TTC549 (cell line): Measurements from ENCODE around the gene CYB5R4.
"Not testable (repeated sequence)": the region's sequence is repeated elsewhere in the genome, so short reads cannot be mapped to it uniquely, and the experiment has no call there.

Experiments used
- FAIRE-seq: peaks from 2 replicates; lab custom pipeline; 2012; peaks lifted over from hg19 to GRCh38; lab: Jason Lieb, UNC

CYB5R4 gene

DNA sequence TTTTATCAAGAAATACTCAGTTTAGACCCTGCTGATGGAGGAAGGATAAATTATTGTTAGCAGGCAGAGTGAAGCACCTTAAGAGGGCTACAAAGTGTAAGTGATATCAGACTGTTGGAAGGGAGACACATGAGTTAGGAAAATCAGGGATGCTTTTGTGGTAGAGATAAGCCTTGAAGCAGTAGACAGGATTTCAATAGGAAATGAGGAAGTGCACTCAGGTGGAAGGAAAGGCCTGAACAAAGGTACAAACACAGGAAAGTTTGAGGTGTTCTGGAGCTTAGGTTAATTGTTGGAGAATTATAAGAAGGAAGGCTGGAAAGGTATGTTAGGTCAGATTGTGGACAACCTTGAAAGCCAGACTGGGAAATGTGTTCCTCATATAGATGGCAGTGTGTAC, 7.6 kb downstream of the CYB5R4 start:
- FAIRE-seq, result no peak

DNA sequence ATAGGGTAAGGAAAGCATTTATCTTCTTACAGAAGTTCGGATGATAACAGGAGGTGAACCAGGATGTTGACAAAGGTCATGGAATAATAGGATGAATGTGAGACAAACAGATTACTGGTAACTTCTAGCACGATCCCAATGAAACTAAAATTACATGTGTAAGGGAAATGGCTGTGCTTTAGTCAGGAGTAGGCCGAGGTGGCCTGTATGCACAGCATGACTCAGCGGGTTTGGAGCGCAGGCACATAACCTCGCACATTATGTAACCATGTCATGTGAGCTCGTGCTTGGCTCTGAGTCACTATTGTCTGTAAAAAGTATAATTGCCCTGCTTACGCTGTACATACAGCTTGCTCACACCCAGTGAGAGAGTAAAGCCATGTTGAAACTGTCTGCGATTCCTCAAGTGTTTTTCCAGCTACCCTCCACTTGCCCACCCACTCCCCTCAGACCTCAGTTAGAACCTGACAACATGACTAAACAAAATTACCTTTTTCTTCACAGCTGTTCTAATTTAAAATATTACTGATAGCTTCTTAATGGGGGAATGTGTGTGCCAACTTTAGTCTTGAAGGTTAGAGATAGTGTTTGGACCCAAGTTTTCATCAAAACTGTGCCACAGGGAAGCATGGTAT, 8.2 kb downstream of the CYB5R4 start:
- FAIRE-seq, result no peak

DNA sequence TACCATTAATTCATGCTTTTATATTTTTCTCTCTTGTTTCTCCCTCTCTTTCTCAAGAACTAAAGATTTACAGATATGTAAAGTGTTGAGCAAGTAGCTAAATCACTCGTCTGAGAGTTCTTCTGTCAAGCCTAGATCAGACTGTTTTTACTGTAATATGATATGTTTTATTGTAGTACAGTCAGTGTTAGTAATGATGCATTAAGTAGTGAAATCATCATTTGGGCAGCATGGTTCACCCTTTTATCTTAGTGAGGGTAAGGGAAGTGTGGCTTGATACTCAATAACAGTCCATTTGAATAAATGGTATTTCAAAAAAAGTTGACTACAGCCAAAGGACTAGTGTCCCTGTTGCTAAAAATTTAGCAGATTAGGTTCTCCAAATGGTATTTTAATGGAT, 9.2 kb downstream of the CYB5R4 start:
- FAIRE-seq, result no peak

DNA sequence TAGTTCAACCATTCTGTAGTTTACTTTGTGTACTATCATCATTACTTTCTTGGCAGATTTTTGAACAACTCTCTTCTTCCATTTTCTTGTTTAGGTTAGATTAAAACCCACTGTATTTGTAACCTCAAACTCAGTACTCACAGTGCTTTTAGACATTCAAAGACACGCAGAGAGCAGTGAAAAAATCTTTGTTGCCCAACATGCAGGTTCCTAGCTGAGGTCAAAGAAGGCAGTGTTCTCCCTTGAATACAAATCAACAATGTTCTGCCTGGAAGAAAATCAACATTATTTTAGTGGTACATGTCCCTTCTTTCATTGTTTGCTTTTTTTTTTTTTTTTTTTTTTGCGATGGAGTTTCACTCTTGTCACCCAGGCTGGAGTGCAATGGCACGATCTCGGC, 11.2 kb downstream of the CYB5R4 start:
- FAIRE-seq, result no peak

DNA sequence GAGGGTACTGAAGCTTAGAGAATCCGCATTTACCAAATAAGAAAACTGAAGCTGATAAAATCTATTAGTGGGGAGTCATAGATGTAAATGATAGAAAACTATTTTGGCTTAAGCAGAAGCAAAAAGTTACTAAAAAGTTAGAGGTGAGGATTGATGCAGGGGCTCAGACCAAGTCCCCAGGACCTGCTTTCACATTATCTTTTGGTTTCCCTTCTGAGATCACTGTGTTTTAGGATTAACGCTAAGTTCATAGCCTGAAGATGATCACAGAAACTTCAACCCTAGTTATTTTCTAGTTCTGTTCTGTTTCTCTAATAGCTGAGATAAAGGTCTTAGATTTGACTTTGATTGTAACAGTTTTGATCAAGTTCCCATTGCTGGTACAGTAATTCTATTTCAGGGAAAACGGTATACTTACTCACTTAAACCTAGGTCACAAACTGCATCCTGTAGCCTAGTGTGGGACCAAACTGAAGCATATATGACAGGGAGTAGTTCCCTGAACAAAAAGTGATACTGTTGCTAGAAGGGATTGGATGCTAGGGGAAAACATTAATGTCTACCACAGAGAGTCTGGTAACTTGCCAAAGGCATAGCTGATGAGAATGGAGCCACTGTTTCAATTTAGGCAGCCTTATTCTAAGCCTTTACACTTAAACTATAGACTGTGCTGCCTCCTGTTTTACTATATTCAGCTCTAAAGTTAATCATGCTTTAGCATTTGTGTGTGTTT, 13.1 kb downstream of the CYB5R4 start:
- no peak for FAIRE-seq

DNA sequence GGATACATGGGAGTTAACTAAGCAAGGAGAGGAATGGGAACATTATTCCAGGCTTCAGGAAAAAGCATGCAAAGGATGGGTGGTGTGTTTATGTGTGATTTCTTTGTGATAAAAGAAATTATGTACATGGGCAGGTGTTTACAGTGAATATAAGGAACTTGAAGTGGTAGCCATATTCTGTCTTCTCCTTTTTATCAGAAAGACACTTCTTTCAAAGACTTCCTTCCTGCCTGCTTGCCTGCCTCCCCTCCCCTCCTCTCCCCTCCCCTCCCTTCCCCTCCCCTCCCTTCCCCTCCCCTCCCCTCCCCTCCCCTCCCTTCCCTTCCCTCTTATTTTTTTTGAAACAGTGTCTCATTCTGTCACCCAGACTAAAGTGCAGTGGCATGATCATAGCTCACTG, 14.4 kb downstream of the CYB5R4 start:
- FAIRE-seq, result no peak

DNA sequence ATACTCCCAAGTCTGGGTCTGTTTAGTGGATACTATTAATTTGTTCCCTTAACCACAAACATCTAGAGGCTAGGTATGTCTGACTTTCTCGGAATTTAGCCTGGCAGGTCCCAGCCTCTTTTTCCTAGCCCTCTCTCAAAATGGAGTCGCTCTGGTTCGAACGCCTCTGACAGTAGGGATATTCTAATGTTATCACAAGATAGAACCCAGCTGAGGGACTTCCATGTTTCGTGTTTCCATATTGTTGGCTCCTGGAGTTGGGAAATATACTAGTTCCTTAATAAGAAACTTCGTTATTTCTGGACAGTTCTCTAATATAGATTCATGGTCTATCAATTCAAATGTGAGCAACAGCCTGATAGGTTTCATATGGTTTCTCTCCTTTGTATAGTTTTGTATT, 16.4 kb downstream of the CYB5R4 start:
- FAIRE-seq, result no peak

DNA sequence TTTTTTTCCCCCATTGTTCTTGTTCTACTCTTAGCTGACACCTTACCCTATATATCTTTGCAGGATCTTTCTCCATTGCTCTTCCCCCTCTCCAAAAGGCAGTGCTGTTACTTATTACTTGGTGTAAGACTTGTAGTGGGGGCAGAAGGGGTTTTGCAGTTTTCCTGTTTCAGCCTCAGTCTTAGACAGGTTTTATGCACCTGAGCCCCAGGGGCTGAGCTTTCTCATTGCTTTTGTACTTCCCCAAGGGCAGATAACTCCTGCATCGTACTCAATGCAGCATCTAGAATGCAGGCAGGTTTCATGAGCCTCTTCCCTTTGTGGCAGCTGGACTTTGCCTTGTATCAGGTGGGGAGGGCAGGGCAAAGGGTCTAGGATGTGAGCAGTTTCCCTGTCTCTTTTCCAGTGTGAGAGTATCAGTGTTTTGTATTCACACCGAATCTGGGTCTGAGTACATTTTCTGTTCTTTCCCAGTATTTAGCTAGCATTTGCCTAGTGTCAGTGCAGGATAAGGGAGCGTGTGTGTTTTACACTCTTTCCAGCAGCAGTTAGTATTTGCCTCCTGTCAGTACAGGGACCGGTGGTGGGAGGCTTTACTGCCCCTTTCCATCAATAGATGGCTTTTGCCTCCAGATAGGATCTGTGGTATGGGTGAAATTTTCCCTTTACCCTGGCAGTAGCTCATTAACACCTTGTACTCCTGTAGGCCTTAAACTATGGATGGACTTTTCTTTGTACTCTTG, 19.6 kb downstream of the CYB5R4 start:
- no peak for FAIRE-seq

DNA sequence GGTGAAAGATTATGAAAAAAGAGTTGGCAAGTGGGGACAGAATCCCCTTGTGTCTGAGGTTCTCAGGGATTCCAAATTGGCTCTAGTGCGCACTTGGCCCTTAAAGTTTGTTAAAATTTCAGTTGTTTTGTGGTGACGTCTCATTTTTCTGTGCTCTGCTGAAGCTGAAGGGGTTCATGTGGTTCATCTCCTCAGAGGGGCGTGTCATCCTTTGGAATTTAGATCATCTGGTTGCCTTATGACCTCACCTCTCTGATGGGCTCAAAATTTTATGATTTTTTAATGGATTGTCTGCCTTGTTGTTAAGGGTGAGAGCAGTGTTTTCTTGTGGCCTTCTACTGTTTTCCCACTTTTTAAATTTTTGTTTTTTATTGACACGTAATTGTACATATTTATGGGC, 20.3 kb downstream of the CYB5R4 start:
- no peak for FAIRE-seq

DNA sequence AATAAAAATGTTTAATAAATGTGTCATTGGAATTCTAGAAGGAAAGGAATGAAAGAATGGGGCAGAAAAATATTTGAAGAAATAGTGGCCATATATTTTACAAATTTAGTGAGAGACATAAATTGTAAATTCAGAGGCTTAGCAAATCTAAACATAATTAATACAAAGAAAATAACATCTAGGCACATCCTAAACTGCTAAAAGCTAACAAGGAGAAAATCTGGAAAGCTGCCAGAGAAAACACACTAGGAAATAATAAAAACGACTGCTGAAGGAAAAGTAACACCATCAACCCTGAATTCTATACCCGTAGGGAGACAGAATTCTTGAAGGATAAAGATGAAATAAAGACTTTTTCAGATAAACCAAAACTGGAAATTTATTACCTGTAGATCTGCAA, 23.8 kb downstream of the CYB5R4 start:
- no peak for FAIRE-seq

DNA sequence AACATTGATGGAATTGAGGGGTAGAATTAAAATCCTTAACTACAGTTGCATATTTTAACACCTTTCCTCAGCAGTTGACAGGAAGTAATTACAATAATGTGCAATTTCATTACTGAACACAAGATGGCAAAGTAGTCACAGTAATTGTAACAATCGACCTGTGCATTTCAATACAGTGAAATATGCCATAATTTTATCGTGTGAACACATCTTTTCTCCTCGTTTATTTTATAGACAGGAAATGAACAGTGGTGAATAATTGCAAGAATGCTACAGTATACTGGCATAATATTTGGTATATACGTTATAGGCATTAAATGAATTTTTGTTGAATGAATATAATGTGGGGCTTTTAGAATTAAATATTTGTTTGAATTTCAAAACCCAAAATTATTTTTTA, 25.0 kb downstream of the CYB5R4 start:
- FAIRE-seq, result peak; percentile 72

DNA sequence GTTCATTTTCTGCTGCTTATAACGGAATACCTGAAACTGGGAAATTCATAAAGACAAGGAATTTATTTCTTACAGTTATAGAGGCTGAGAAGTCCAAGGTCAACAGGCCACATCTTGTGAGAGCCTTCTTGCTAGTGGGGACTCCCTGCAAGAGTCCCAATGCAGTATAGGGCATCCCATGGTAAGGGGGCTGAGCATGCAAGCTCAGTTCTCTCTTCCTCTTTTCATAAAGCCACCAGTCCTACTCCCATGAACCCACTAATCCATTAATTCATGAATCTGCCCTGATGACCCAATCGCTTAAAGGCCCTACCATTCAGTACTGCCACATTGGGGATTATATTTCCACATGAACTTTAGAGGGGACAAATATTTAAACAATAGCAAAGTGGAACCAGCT, 26.5 kb downstream of the CYB5R4 start:
- FAIRE-seq, result no peak

DNA sequence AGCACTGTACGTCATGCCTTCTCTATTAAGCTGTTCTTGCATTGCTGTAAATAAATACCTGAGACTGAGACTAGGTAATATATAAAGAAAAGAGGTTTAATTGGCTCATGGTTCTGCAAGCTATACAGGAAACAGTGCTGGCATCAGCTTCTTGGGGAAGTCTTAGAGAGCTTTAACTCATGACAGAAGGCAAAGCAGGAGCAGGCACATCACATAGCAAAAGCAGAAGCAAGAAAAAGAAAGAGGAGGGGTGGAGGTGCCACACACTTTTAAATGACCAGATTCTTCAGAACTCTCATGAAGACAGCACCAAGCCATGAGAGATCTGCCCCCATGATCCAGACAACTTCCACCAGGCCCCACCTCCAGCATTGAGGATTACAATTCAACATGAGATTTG, 30.1 kb downstream of the CYB5R4 start:
- no peak for FAIRE-seq

DNA sequence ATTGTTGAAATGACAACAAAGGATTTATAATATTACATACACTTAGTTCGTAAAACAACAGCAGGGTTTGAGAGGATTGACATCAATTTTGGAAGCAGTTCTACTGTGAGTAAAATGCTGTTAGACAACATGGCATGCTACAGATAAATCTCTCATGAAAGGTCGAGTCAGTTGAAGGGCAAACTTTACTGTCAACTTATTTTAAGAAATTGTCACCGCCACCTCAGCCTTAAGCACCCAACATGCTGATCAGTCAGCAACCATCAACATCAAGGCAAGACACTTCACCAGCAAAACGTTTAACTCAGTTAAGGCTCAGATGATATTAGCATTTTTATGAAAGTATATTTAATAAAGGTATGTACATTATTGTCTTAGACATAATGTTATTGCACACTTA, 31.0 kb downstream of the CYB5R4 start:
- FAIRE-seq, result no peak

DNA sequence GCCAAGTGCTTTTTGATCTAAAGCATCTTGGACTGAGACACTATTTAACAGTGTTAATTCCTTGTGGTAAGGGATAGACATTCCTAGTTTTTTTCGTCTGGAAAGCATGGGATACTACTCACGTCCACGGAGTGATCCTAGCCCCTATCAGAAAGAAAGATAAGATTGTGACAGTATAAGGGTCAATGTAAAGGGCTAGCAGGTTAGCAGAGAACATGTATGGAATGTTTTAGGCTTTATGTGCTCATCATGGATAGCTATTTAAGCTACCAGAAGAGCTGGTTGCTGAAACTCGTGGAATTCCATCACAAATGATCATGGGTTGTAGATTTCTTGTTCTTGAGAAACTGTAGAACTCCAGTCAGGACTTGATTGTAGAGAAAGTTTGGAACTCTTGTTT, 32.1 kb downstream of the CYB5R4 start:
- FAIRE-seq, result no peak

DNA sequence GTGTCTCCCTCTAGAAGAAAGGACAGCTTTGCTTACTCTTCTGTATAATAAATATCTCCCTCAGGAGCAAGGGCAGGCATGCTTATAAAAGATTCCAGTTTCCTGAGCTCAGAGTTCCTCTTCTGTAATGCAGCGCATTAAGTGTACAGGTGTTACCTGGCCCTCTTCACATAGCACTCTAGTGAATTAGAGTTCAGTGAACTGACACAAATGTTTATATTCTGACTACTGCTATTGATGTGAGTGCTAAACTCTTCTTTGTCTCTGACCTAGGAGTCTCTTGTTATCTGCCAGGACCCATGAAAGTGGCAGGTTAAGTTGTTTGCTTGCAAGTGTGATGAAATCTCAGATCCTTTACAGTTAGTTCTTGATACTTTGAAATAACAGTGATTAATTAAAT, 33.5 kb downstream of the CYB5R4 start:
- FAIRE-seq, result no peak

DNA sequence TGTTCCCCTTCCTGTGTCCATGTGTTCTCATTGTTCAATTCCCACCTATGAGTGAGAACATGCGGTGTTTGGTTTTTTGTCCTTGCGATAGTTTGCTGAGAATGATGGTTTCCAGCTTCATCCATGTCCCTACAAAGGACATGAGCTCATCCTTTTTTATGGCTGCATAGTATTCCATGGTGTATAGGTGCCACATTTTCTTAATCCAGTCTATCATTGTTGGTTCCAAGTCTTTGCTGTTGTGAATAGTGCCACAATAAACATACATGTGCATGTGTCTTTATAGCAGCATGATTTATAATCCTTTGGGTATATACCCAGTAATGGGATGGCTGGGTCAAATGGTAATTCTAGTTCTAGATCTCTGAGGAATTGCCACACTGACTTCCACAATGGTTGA, 37.6 kb downstream of the CYB5R4 start:
- FAIRE-seq, result not testable (repeated sequence)

DNA sequence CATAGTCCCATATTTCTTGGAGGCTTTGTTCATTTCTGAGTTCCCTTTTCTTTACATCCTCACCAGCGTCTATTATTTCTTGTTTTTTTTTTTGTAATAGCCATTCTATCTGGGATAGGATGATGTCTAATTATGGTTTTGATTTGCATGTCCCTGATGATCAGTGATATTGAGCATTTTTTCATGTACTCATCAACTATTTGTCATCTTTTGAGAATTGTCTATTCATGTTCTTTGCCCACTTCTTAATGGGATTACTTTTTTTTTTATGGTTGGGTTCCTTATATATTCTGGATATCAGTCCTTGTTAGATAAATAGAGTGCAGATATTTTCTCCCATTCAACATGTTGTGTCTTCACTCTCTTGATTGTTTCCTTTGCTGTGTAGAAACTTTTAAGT, 42.1 kb downstream of the CYB5R4 start:
- no peak for FAIRE-seq

DNA sequence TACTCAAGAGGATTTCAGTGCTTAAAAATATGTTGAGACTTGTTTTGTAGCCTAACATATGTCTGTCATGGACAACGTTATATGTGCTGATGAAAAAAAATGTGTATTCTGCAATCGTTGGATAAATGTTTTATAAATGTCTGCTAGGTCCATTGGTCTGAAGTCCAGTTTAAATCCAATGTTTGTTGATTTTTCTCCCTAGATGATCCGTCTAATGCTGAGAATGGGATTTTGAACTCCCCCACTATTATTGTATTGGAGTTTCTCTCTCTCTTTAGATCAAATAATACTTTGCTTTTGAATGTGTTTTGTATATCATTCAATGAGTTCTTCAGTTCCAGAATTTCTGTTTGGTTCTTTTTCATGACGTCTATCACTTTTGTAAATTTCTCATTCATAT, 44.9 kb downstream of the CYB5R4 start:
- FAIRE-seq, result no peak

DNA sequence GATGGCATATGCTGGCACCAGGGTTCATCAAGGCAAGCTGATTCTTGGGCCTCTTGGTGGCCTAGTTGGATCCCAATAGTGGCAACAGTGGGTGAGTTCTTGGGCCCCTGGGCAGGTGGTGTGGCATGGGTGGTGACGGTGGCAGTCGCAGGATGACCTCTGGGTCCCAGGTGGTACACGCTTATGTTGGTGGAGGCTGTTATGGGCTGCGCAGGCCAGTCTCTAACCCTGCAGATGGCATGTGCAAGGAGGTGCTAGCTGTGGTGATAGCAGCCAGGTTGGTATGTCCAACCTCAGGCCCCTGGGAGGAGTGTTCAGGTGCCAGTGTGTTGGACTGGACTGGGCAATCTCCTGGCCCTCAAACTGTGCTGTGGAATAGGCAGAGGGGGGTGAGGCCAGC, 46.2 kb downstream of the CYB5R4 start:
- FAIRE-seq, result no peak

DNA sequence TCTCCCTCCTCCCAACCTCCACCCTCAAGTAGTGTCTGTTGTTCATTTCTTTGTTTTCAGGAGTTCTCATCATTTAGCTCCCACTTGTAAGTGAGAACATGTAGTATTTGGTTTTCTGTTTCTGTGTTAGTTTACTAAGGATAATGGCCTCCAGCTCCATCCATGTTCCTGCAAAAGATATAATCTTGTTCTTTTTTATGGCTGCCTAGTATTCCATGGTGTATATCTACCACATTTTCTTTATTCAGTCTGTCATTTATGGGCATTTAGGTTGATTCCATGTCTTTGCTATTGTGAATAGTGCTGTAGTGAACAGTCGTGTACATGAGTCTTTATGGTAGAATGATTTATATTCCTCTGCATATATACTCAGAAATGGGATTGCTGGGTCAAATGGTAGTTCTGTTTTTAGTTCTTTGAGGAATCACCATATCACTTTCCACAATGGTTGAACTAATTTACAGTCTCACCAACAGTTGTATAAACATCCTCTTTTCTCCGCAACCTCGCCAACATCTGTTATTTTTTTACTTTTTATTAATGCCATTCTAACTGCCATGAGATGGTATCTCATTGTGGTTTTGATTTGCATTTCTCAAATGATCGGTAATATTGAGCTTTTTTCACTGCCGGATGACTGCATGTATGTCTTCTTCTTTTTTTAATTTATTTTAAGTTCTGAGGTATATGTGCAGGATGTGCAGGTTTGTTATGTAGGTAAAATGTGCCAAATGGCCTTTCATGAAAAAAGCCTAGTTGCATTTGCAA, 48.3 kb downstream of the CYB5R4 start:
- FAIRE-seq, result not testable (repeated sequence)

DNA sequence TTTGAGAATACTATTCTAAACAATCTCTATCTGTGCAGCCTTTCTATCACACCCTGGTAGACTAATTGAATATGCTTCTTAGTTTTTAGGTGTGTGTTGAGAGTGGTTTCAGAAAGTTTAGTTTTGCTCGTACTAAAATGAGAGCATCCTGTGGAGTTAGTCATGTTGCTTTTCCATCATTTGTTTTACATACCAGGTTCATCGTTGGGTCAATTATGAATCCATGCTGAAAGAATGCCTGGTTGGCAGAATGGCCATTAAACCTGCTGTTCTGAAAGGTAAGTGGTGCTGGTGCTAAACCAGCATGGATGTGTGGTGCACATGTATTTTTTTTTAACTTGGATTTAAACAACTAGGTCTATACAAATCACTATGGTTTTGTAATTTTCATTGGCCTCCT, 49.3 kb downstream of the CYB5R4 start:
- FAIRE-seq, result no peak

DNA sequence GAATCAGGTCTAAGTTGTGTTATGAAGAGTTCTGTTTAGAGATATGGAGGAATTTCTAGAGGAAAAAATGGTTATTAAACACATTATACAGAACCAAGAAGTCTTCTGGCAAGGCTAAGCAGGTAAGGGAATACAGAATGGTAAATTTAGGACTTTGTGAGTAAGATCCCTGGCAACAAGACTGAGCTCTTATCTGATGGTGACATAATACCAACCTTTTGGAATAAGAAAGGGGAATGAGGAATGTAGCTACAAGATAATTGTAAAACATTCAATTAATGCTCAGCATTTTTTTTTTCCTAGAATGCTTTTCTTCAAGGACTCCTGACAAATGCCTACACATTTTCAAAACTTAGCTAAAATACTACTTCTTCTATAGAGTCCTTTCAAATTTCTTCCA, 51.8 kb downstream of the CYB5R4 start:
- FAIRE-seq, result no peak
